NB4 (cell line): ENCODE results near the gene PMEPA1.

ENCODE experiments used
- MYC ChIP-seq: IDR thresholded peaks from 2 replicates; pipeline ENCODE4 v1.6.1; 2011; ENCODE audit warnings: low read depth, low read length
- POLR2A ChIP-seq: IDR thresholded peaks from 2 replicates; pipeline ENCODE4 v1.6.1; 2011; ENCODE audit warnings: mild to moderate bottlenecking; ENCODE audit not compliant: insufficient read length; ENCODE audit errors: extremely low read depth
- TF ChIP-seq, protein P1 (sequence below): IDR thresholded peaks from one replicate; pipeline ENCODE4 v1.5.1; 2012; ENCODE audit warnings: low read depth, low read length
- TF ChIP-seq, protein P2 (sequence below): IDR thresholded peaks from 2 replicates; pipeline ENCODE4 v1.6.1; 2011; ENCODE audit warnings: low read depth, low read length

DNA sequence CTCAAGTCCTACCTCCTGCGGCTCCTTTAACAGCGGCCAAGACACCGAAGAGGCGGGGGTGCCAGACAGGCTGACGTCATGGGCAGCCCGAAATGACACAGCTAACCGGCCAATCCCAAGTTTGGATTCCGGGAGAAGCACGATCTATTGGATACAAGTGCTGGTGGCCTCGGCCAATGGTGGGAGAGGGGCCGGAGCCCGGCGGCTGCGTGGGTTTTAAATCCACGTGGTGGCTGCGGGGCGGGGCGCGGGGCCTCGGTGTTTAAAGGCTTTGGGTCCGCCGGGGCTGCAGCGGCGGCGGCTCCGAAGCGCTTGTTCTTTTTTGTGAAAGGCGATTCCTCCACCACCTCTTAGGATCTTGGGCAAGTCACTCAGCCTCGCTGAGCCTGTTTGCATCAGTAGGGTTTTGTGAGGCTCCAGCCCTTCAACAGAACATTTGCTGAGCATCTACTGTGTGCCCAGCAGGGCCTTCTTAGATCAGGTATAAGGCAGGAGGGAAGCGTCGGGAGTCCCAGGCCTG, 8.7 kb upstream of the PMEPA1 start:
- TF ChIP-seq POLR2A (no peak), MYC (peak; percentile 53; the same call in 1 of the 2 replicates)
- TF ChIP-seq, protein P1, sequence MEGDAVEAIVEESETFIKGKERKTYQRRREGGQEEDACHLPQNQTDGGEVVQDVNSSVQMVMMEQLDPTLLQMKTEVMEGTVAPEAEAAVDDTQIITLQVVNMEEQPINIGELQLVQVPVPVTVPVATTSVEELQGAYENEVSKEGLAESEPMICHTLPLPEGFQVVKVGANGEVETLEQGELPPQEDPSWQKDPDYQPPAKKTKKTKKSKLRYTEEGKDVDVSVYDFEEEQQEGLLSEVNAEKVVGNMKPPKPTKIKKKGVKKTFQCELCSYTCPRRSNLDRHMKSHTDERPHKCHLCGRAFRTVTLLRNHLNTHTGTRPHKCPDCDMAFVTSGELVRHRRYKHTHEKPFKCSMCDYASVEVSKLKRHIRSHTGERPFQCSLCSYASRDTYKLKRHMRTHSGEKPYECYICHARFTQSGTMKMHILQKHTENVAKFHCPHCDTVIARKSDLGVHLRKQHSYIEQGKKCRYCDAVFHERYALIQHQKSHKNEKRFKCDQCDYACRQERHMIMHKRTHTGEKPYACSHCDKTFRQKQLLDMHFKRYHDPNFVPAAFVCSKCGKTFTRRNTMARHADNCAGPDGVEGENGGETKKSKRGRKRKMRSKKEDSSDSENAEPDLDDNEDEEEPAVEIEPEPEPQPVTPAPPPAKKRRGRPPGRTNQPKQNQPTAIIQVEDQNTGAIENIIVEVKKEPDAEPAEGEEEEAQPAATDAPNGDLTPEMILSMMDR = no peak
- TF ChIP-seq, protein P2, sequence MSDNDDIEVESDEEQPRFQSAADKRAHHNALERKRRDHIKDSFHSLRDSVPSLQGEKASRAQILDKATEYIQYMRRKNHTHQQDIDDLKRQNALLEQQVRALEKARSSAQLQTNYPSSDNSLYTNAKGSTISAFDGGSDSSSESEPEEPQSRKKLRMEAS = peak; percentile 96
